Measurements from ENCODE around the gene PLCB3. TPM values are rescaled to one million over a fixed set of nuclear protein-coding genes. Genes with fewer than 3 reads are reported as not detected.

PLCB3 gene
- 32.9 and 40.7 TPM in 2 replicates for total RNA-seq

DNA sequence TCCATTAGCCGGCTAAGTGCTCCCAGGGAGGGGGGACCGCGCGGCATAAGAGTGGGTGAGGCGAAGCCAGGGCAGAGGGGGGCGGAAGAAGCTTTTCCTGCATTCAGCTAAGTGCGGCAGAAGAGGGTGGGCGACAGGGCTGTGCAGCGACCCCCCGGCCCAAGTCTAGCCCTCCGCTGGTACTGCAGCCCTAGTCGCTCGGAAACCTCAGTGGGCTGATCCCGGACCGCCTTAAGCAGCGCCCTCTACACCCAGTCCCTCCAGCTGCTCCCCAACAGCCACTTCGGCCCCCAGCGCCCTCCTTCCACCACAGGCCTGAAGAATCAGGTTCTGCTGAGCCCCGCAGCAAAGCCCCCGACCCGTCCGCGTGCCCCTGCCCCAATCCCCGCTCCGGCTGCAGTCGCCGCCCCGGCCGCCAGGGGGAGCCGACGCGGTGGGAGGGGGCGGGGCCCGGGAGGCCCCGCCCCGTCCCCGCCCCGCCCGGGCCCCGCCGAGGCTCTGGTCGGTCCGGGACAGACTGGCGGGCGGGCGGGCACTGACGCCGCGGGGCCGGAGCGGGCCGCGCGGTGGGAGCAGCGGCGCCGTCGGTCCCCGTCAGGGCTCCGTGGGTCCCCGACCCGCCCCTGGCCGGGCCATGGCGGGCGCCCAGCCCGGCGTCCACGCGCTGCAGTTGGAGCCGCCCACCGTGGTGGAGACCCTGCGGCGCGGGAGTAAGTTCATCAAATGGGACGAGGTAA lies at the start of gene PLCB3:
Gene PLCB3 (plus strand): TSS at position 515 of the 737 bp plus-strand sequence. CDS start 120 bp downstream, at position 635.

DNA sequence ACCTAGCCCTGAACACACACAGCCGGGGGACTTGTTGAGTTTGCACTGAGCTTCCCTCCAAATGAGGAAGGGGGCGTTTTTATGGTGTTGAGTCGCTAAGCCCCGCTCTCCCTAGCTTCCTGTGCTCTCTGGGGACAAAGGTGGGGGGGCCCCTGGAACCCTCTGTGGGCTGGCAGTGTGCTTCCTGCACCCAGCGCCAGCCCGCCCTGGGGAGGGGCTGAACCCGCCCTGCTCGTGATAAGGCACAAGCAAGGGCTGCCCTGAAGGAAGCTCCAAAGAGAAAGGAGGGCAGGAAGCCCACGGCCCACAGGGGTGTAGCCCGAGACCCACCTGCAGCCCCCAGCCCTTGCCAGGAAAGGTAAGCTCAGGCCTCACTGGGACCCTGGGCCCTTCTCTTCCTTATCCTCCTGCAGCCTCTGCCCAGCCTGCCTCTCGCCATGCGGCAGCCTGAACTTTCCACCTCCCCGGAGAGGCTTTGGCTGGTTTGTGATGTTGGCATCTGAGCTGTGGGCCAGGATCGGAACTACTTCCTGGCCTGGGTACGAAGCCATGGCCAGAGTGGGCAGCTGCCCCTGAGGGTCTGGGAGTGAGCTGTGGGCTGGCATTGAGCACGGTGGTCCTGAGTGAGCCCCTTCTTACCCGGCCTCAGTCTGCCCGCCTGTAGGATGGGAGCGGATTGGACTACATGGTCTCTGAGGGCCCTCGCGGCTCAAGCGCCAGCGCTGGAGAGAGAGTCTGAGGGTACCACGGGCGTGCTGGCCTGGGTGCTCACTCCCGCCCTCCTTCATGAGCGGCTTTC lies 44.7 kb upstream of the PLCB3 start, which contains the start of gene FERMT3:
Gene FERMT3 (plus strand): TSS at position 265 of the 799 bp plus-strand sequence. CDS start 644 bp downstream, outside the sequence.

DNA sequence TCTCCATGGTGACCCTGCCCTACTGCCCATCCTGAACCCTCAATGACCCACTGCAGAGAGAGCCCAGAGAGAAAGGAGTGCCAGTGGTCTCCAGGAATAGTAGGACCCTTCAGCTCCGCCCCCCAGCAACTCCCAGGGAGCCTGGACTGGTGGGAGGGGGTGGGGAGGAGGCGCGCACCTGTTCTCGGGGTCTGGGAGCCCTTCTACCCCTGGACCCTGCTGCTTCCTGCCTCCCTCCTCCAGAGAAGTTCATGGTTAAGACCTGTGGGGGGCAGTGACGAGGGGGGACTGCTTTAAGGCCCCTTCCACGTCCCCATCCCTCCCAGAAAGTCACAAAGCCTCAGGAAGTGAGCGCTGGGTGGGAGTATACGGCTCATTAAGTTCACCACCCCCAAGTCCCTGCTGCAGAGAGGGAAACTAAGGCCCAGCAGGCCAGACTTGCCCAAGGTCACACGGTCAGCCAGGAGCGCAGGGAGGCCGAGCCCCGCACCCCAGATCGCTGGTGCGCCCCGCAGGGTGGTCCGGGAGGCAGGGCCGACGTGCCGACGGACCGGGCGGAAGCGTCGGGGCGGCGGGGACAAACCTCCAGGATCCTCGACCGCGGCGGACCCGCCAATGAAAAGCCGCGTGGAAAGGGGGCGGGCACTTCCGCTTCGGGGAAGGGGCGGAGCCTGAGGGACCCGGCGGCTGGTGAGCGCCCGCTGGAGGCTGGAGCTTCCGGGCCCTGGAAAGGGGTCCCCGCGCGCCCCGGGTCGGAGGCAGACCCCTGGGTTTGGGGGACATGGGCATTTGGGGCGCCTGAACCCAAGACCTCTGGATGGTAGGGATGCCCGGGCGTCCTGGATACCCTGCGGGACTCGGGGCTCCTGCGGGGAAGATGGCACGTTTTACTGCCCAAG lies 25.5 kb upstream of the PLCB3 start, which contains the start of the genes NUDT22 and TRPT1:
Gene NUDT22 (plus strand): TSS at position 667 of the 899 bp plus-strand sequence. CDS start 379 bp downstream, outside the sequence.
Gene TRPT1 (minus strand): TSS at position 579 of the 899 bp plus-strand sequence. CDS start 326 bp downstream, at position 253.

DNA sequence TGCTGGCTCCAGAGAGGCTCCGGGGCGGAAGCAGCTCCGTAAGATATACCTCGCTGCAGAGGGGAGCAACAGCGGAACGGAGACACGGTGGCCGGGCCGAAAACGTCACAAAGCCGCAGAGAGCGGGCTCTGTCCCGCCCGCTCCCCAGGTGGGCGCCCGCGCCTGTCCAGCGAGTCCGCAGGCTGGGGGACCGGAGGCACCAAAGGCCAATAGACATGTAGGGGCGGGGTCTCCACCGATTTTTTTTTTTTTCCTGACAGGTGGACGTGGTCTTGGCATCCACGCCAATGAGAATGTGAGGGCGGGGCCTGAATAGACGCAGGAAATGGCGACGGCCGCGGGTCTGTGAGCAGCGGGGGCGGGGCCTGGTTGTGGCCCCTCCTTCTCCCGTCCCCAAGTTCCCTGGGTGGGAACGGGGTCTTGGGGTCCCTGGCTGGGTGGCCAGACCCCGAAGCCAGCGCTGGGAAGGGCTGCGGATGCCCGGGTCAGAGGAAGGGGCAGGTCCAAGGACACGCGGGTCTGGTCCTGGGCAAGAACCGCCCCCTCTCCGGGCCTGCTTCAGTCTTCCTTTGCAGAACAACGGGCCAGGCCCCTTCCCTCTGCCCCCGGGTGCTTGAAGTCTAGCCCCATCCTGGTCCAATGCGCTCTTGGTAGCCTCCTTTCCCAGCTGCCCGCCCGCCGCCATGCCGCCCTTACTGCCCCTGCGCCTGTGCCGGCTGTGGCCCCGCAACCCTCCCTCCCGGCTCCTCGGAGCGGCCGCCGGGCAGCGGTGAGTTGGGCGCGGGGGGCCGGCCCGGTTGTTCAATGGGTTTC lies 21.0 kb upstream of the PLCB3 start, which contains the start of gene DNAJC4:
Gene DNAJC4 (plus strand): TSS at position 378 of the 814 bp plus-strand sequence. CDS start 307 bp downstream, at position 685.

DNA sequence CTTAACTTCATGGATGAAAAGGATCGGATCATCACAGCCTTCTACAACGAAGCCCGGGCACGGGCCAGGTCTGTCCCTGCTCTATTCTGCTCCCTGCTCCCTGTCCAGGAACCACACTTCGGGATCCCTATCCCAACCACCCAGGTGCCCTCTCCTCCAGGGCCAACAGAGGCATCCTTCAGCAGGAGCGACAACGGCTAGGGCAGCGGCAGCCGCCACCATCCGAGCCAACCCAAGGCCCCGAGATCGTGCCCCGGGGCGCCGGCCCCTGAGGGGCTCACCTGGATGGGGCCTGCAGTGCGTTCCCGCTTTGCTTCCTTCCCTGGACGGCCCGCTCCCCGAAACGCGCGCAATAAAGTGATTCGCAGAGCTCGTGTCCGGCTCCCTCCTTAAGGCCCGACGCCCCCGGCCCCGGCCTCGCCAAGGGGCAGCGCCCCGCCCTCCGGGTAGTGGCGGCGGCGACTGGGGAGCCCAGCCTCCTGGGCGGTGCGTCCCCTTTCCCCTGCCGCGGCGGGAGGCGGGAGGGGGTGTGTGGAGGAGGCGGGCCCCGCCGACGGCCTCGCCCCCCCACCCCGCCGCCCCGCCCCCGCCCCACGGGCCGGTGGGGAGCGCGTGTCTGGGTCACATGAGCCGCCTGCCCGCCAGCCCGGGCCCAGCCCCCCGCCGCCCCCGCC lies 17.3 kb upstream of the PLCB3 start, which contains the start of gene VEGFB:
Gene VEGFB (plus strand): TSS at position 672 of the 674 bp plus-strand sequence. CDS start 250 bp downstream, outside the sequence.

DNA sequence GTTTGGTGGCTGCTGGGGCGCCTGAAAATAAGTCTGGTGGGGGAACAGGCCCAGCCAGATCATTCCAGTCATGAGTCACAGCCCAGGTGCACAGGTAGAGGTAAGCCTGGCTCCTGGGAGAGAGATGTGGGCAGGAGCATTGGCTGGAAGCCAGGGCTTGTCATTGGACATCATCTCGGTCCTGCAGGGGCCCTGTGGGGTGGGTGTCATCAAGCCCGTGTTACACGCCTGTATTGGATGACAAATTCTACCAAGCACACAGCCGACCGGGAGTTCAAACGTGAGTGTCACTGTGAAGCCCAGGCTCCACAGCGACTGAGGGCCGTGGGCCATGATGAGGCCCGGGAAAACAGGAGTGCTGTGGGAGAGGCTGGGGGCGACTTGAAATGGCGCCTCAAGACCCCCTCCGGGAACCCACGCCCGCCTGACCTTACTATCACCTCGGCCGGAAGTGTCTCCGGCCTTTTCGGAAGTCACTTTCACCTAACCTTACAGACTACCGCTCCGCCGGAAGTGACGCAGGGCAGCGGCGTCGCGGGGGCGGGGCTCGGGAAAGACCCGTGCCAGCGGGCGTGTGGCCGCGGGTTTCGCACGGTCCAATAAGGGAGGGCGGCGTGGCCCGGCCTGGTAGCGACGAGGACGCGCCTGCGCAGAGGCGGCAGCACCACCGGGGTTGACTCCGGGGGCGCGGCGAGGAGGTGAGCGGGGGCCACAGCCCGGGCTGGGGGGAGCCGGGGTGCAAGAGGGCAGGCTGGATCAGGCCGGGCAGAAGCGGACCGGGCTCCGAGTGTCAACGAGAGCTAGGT lies 10.7 kb upstream of the PLCB3 start, which contains the start of gene FKBP2:
Gene FKBP2 (plus strand): TSS at position 661 of the 806 bp plus-strand sequence. CDS start 1,293 bp downstream, outside the sequence.

DNA sequence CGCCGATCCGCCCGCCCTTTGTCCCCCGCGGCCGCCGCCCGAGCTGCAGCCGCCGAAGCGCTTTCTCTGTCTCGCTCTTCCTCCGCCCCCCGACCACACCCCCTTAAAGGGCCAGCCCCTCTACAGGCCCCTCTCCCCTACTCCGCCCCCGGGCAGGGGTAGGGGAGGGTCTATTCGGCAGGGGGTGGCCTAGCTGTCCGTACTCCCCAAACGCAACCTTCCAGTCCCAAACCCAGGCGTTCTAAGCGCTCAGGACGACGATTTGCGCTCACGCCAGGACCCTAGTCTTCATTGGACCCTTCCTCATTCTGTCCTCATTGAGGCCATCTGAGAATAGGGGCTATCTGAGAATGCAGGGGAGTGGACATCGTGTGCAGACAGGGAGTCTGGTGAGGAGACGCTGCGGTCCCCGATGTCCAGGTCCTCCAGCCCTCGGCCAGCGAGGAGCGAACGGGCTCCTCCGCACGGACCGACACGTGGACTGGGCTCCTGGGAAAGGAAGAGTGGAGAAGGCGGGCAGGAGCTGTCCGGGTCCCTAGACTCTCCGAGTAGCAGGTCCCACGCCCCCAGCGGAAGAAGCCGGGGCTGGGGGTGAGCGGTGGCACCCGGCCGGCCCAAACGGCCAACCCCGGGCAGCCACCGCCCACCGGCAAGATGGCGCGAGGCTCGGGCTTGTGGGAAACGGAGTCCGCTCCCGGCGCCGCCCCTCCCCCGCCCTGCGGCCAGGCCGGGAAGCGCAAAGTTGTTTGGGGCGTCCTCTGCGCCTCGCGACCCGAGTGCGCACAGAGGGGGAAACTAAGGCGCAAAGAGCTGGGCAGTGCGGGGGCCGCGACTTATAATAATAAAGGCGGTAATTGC lies 4.2 kb upstream of the PLCB3 start, which contains the start of gene PPP1R14B:
Gene PPP1R14B (minus strand): TSS at position 73 of the 858 bp plus-strand sequence. CDS start 270 bp downstream, outside the sequence.

DNA sequence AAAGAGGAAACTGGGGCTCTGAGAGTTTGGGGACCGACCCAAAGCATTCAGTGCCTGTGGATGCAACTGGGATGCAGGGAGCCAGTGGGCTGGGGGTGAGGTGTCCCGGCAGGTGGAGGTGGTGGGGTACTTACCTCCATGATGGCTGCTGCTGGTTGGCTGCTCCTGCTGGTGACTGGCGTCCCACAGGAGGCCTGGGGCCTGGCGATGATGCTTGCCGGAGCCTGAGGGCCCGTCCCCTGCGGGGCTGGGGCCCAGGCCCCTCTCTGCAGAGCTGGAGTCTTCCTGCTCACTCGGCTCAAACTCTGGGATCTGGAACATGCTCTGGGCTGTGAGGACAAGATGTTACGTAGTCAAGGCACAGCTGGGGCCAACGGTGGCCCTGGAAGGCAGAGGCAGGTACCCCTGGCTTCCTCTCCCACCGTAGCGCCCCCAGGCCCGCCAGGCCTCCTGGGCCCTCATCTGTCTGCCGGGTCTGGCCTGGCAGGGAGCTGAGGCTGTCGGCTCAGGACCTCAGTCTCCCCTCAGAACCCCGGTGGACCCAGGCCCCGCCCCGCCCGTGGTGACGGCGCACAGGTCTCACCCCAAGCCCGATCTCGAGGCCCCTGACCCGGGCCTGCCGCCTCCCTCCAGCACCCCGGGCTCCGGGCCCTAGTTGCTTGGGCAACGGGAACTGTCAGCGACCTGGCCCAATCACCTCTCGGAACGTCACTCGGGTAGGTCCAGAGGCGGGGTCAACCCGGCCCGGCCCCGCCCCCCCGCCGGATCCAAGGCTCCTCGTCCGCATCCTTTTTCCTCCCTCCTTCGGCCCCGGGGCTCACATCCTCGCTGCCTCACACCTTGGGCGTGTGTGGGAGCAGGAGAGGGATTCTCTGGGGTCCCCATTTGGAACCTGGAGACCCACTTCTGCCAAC lies 33.0 kb downstream of the PLCB3 start, which contains the start of gene BAD:
Gene BAD (minus strand): TSS at position 618 of the 914 bp plus-strand sequence. CDS start 297 bp downstream, at position 321.

DNA sequence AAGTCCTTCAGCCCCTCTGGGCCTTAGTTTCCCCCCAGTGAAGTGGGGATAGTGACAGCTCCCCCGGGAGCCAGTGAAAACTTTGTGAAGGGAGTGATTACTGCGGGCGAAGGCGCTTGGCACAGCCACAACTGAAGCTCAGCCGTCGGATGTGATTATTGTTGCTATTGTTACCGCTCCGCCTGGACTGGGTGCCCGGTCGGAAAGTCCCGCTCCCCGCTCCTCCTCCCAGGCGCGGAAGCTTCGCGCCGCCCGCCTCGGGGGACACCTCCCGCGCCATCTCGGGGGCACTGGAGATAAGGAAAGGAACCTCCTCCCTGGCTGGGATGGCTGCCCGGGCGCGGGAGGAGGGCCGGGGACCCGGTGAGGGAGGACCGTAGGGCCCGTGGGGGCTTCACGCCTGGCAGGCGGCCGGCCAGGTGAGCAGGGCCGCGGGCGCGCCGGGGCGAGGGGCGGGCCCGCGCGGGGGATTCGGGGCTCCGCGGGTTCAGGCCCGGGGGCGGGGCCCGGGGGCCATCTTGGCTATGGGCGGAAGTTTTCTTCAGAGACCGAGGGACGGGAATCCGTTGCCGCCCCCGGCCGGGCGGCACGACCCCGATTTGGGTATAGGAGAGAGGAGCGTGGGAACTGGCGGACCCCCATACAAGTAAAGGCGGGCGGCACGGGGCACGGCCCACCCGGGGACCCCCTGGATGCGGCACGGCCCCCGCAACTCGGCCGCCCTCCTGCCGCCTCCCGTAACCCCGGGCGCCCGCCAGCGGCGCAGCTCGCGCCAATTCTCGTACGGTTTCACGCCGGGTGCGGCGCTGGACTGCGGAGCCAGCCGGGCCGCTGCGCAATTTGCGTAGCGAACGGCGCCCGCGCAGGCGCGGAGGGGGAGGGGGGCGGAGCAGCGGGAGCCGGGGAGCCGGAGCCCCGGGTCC lies 33.9 kb downstream of the PLCB3 start, which contains the start of gene GPR137:
Gene GPR137 (plus strand): TSS at position 887 of the 923 bp plus-strand sequence. CDS start 677 bp downstream, outside the sequence.

DNA sequence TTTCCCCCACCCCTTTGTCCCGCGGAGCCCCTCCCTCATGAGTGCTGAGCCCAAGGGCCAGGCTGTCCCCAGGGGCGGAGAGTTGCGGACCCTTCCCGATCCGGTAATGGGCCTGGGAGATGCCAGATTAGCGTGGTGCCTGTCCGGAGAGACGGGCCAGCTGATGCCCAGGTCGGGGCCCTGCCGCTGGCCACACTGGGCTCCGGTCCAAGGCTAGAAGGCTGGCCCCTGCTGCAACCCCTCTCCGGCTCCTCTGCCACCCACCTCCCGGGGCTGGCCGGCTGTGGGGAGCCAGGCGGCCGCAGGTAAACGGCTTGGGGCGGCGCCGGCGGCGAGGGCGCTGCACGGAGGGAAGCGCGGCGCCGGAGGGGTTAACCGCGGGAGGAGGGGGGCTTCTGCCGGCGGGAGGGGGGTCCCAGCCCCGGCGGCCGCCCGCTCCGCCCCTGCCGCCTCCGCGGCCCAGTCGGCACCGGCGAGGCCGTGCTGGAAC lies 40.0 kb downstream of the PLCB3 start, which contains the start of gene KCNK4:
Gene KCNK4 (plus strand): TSS at position 41 of the 490 bp plus-strand sequence. CDS start 1,717 bp downstream, outside the sequence.

DNA sequence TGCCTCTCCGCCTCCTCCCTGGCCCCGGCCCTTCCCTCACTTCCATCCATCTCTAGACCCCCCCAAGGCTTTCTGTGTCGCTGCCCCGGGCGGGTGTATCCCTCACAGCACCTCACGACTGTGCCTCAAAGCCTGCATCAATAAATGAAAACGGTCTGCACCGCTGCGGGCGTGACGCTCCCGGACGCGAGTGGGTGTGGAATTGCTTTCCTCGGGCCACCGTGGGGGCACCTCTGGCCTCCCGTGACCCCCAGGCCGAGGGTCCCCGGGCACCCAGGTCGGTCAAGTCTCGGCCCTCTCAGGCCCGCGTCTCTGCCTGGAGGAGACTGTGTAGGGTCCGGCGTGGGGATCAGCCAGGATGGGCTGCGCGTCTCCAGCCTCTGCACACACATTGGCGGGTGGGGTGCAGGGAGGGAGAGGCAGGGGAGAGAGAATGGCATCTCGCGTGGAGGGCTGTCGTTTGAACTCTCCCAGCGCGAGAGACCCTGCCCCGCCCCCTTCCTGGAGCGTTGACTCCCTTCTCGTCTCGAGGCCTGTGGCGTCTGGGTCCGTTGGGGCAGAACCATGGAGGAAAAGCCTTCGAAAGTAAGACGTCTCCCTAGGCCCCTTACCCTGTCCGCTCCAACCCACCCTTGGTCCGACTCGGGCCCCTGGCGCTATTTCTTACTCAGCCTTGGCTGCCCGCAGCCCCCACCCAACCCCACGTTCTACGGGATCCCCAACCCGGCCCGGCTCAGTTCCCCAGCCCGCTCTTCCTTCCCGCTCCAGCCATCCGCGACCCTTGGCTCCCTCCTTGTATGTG lies 48.7 kb downstream of the PLCB3 start, which contains the start of gene CATSPERZ:
Gene CATSPERZ (plus strand): TSS at position 512 of the 802 bp plus-strand sequence. CDS start 53 bp downstream, at position 565.

DNA sequence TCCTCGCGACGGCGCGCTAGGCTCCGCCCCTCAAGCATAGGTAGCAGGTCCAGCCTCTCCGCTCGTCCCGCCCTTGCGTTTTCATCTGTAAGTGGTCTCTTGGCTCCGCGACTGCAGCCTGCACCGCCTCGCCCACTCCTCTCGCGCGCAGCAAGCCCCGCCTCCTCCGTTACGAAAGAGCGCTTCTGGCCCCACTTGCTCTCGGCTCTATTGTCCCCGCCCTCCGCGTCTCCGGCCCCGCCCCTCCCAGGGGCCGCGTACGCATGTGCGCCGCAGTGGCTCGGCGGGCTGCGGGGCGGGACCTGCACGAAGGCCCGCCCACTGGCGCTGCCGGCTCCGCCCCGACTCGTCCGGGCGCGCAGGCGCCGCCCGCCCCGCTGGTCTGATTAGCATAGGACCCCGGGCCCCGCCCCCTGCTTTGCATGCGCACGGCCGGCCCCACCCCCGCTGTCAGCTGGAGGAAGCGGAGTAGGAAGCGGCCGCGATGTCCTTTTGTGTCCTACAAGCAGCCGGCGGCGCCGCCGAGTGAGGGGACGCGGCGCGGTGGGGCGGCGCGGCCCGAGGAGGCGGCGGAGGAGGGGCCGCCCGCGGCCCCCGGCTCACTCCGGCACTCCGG lies 53.9 kb downstream of the PLCB3 start, which contains the start of gene ESRRA:
Gene ESRRA (plus strand): TSS at position 450 of the 616 bp plus-strand sequence. CDS start 1,656 bp downstream, outside the sequence.

DNA sequence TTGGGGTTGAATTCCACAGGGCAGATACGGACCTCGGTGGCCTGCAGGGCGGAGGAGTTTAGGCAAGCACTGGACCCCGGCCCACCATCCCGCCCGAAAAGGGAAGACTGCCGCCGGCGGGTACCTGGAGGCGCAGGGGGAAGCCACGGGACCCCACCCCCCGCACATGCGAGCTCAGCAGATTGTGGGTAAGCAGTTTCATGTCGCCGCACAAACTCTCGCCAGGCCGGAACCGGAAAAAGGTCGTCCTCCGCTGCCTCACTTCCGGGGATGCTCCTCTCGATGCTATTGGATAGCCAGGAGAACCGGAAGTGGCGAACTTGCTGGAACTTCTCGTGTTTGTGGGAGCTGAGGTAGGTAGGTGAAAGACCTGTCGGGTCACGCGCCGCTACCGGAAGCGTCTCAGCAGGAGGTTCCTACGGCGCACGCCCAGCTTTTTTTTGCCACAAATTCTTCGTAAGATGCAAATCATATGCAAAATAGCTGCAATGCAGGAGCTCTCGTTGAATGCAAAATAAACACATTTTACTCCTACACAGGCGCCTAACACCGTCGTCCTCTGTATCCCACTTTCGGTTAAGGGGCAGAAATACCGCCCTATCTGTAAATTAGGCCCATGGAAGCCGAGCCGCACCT lies 66.1 kb downstream of the PLCB3 start, which contains the start of gene TRMT112:
Gene TRMT112 (minus strand): TSS at position 235 of the 636 bp plus-strand sequence. CDS start 33 bp downstream, at position 202.

